ENCODE results near the gene BUD13. TPM values are rescaled to one million over a fixed set of nuclear protein-coding genes. Genes with fewer than 3 reads are reported as not detected.

Gene BUD13
- total RNA-seq, 2 donors from 2014 or later = 22.3 to 29.1 TPM

DNA sequence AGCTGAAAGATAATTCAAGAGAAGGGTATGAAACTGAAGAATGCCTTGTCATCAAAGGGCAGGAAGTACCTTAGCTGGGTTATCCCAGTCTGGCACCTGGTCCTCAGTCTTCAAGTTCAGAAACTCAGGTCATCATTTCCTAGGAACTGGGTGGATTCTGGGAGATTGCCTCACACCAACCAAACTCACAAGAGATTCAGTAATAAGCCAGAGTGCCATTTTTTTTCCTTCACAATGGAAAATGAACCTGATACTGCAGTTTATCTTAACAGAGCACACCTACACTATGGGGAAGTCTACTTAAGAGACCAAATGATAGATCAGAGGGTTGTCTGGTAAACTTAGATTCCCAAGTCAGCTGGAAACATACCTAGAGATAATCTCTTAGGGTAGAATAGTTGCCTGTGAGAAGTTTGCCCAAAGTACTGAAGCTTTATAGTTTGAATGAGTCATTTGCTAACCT is 3.8 kb upstream of the BUD13 start:
- Mint-ChIP-seq H3K4me1 (peaks cover 13% of the 10 kb centered on the region), H3K4me3 (no peak overlapping the region), H3K36me3 (ENCODE audit: low read depth) (peaks cover 50% of the 10 kb centered on the region), H3K27me3 (ENCODE audit: insufficient read depth) (no peaks in the 10 kb centered on the region), H3K9me3 (no peaks in the 10 kb centered on the region), H3K27ac (no peak overlapping the region)
- Histone ChIP-seq H3K4me1 (ENCODE audit: control insufficient read depth, insufficient read depth, low read length) (no peaks in the 10 kb centered on the region), H3K27me3 (ENCODE audit: control insufficient read depth, insufficient read depth, low read length, poor library complexity, severe bottlenecking) (no peaks in the 10 kb centered on the region), H3K9me3 (ENCODE audit: control insufficient read depth, low read length) (no peaks in the 10 kb centered on the region), H3K9ac (ENCODE audit: extremely low read depth, low read length, poor library complexity, severe bottlenecking) (no peak overlapping the region), H3K36me3 (ENCODE audit: control insufficient read depth, insufficient read depth, low read length) (peaks cover 58% of the 10 kb centered on the region), H3K27ac (ENCODE audit: low read depth, low read length) (no peak overlapping the region), H3K4me3 (ENCODE audit: low read length) (no peak overlapping the region)
- TF ChIP-seq, protein P1, sequence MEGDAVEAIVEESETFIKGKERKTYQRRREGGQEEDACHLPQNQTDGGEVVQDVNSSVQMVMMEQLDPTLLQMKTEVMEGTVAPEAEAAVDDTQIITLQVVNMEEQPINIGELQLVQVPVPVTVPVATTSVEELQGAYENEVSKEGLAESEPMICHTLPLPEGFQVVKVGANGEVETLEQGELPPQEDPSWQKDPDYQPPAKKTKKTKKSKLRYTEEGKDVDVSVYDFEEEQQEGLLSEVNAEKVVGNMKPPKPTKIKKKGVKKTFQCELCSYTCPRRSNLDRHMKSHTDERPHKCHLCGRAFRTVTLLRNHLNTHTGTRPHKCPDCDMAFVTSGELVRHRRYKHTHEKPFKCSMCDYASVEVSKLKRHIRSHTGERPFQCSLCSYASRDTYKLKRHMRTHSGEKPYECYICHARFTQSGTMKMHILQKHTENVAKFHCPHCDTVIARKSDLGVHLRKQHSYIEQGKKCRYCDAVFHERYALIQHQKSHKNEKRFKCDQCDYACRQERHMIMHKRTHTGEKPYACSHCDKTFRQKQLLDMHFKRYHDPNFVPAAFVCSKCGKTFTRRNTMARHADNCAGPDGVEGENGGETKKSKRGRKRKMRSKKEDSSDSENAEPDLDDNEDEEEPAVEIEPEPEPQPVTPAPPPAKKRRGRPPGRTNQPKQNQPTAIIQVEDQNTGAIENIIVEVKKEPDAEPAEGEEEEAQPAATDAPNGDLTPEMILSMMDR (conservative IDR thresholded peaks at IDR 0.05) = no peak
- DNase-seq = no peak

DNA sequence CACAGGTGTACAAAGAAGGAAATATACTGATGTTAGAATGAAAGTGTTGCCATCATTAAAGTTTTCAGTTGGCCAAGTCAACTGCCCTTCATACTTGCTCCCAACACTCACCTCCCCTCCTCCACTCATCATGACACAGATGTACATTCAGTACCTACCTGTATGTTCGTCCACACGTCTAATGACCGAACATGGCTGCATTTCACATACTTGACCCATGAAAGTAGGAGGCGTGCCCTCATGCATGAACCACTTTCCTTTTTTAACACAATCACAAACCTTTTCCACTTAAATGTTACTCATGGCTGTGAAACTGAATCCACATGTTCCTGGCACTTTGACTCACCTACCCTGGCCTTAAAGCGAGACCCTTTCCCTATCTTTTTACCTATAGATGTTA is 3.2 kb upstream of the BUD13 start:
- WGBS, 2 experiments (ENCODE audit: insufficient coverage in 1 of 2, insufficient read length in 1 of 2) = 80 to 95% methylated on average over 1 to 5 of the region's 5 CpGs

DNA sequence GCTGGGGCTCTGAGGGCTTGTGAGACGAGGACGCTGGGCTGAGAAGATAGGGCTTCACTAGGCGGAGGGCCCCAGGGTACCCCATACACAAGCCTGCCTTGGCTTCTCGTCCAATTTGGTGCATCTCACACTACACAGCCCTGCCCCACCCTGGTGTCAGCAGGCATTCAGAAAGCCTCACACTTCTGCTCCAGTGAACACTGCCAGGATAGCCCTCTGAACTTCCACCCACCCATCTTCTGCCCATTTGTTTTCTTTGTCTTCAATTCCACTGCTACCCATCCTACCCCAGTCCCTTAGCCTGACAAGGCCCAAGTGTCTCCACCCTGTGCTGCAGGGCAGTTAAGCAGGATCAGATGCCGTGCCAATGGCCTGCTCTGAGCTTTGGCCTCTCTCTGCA is 1.9 kb upstream of the BUD13 start:
- DNase-seq = no peak
- Mint-ChIP-seq H3K27ac (no peak overlapping the region), H3K9me3 (no peaks in the 10 kb centered on the region), H3K27me3 (ENCODE audit: insufficient read depth) (no peaks in the 10 kb centered on the region), H3K4me3 (no peak overlapping the region), H3K4me1 (peaks cover 19% of the 10 kb centered on the region), H3K36me3 (ENCODE audit: low read depth) (peaks cover 41% of the 10 kb centered on the region)
- peaks cover 42% of the 10 kb centered on the region for H3K36me3 ChIP-seq (ENCODE audit: control insufficient read depth, insufficient read depth, low read length)
- H3K9me3 ChIP-seq (ENCODE audit: control insufficient read depth, low read length) = no peaks in the 10 kb centered on the region
- H3K27ac ChIP-seq (ENCODE audit: low read depth, low read length) = no peak overlapping the region
- no peak overlapping the region for H3K4me3 ChIP-seq (ENCODE audit: low read length)
- TF ChIP-seq, protein P1 (conservative IDR thresholded peaks at IDR 0.05) = no peak
- no peaks in the 10 kb centered on the region for H3K27me3 ChIP-seq (ENCODE audit: control insufficient read depth, insufficient read depth, low read length, poor library complexity, severe bottlenecking)
- H3K9ac ChIP-seq (ENCODE audit: extremely low read depth, low read length, poor library complexity, severe bottlenecking) = no peak overlapping the region
- WGBS, 2 experiments (ENCODE audit: insufficient coverage in 1 of 2, insufficient read length in 1 of 2) = 86 to 89% methylated on average over 1 to 5 of the region's 5 CpGs
- H3K4me1 ChIP-seq (ENCODE audit: control insufficient read depth, insufficient read depth, low read length) = no peaks in the 10 kb centered on the region

More for the DNA sequence above, 3.2 kb upstream of the BUD13 start:
- Mint-ChIP-seq H3K4me3 (no peak overlapping the region), H3K36me3 (ENCODE audit: low read depth) (peaks cover 44% of the 10 kb centered on the region), H3K4me1 (peaks cover 18% of the 10 kb centered on the region), H3K27ac (no peak overlapping the region), H3K27me3 (ENCODE audit: insufficient read depth) (no peaks in the 10 kb centered on the region), H3K9me3 (no peaks in the 10 kb centered on the region)
- H3K9me3 ChIP-seq (ENCODE audit: control insufficient read depth, low read length) = no peaks in the 10 kb centered on the region
- no peak overlapping the region for H3K9ac ChIP-seq (ENCODE audit: extremely low read depth, low read length, poor library complexity, severe bottlenecking)
- H3K4me1 ChIP-seq (ENCODE audit: control insufficient read depth, insufficient read depth, low read length) = no peaks in the 10 kb centered on the region
- H3K27ac ChIP-seq (ENCODE audit: low read depth, low read length) = no peak overlapping the region
- peaks cover 52% of the 10 kb centered on the region for H3K36me3 ChIP-seq (ENCODE audit: control insufficient read depth, insufficient read depth, low read length)
- H3K27me3 ChIP-seq (ENCODE audit: control insufficient read depth, insufficient read depth, low read length, poor library complexity, severe bottlenecking) = no peaks in the 10 kb centered on the region
- DNase-seq = no peak
- TF ChIP-seq, protein P1 (conservative IDR thresholded peaks at IDR 0.05) = no peak
- no peak overlapping the region for H3K4me3 ChIP-seq (ENCODE audit: low read length)
